GM12878 (cell line): Measurements from ENCODE around the gene VASH2. TPM values are rescaled to one million over a fixed set of nuclear protein-coding genes. Genes with fewer than 3 reads are reported as not detected.

ENCODE experiments used
- ATAC-seq: fragments of 200-7000 bp; cut with Tn5 transposase; 3 replicates; pipeline ENCODE4 v1.9.1; 2020; ENCODE audit warnings: mild to moderate bottlenecking, moderate library complexity
- BruUV-seq: library from RNA; stranded (reverse); fragments of 400-500 nt; replicated peaks from 2 replicates; lab custom pipeline; 2021; lab: Mats Ljungman, UMichigan
- CTCF ChIA-PET: fragments of 300-600 bp; sonication (Branson Sonifier 250); formaldehyde crosslinking; extraction: SDS; loops from one replicate; lab custom pipeline; 2021; ENCODE audit warnings: inconsistent platforms; lab: Yijun Ruan, JAX
- POLR2A ChIA-PET: fragments of 350-600 bp; formaldehyde crosslinking; extraction: SDS; loops from one replicate; lab custom pipeline; 2021; ENCODE audit warnings: inconsistent platforms; lab: Charles Lee
- RAD21 ChIA-PET: fragments of 300-600 bp; sonication (Branson Sonifier 250); formaldehyde crosslinking; loops from one replicate; lab custom pipeline; 2023; ENCODE audit warnings: antibody characterized with exemption; ENCODE audit not compliant: unreplicated experiment; lab: Charles Lee
- SMC1A ChIA-PET: fragments of 300-600 bp; sonication (Branson Sonifier 250); formaldehyde crosslinking; loops from one replicate; lab custom pipeline; 2023; ENCODE audit not compliant: unreplicated experiment, uncharacterized antibody; lab: Charles Lee
- DNase-seq: peaks from one replicate; pipeline ENCODE4 v3.0.0-alpha.2; 2011; ENCODE audit warnings: low read depth, low spot score
- FAIRE-seq: peaks from 3 replicates; lab custom pipeline; 2011; peaks lifted over from hg19 to GRCh38; lab: Jason Lieb, UNC
- H2AFZ ChIP-seq: 2 replicates; pipeline ENCODE4 v1.6.0; 2011; ENCODE audit warnings: low read depth, low read length, control low read depth; ENCODE audit not compliant: control insufficient read depth
- H3K27ac ChIP-seq: 2 replicates; pipeline ENCODE4 v1.5.1; 2011; ENCODE audit warnings: control low read depth; ENCODE audit not compliant: control insufficient read depth, insufficient read depth
- H3K27me3 ChIP-seq, 2 experiments: replicated peaks in 1 of 2; 2 replicates each; pipeline versions ENCODE4 v1.6.0 to v1.6.1; 2011; ENCODE audit warnings: low read length in 1 of 2; ENCODE audit not compliant: control insufficient read depth in 2 of 2, insufficient read depth in 2 of 2
- H3K36me3 ChIP-seq, 2 experiments: 2 replicates each; pipeline ENCODE4 v1.5.1; 2011; ENCODE audit warnings: low read length in 1 of 2; ENCODE audit not compliant: control insufficient read depth in 2 of 2, insufficient read depth in 2 of 2
- H3K4me1 ChIP-seq: 2 replicates; pipeline ENCODE4 v1.6.1; 2011; ENCODE audit warnings: mild to moderate bottlenecking, low read length, moderate library complexity, mixed read lengths; ENCODE audit not compliant: control insufficient read depth, insufficient read depth
- H3K4me2 ChIP-seq: 2 replicates; pipeline ENCODE4 v1.6.0; 2011; ENCODE audit warnings: control low read depth; ENCODE audit not compliant: control insufficient read depth, insufficient read depth
- H3K4me3 ChIP-seq: fragments of 200-600 bp; sonication (generic); 2 replicates; pipeline ENCODE4 v1.5.1; 2016
- H3K79me2 ChIP-seq: 2 replicates; pipeline ENCODE4 v1.6.0; 2011; ENCODE audit warnings: low read length; ENCODE audit not compliant: control insufficient read depth, insufficient read depth
- H3K9ac ChIP-seq: 2 replicates; pipeline ENCODE4 v1.8.0; 2011; ENCODE audit warnings: low read length, control low read depth, mixed read lengths; ENCODE audit not compliant: control insufficient read depth, insufficient read depth
- H3K9me3 ChIP-seq: replicated peaks from 3 replicates; pipeline ENCODE4 v1.5.1; 2011; ENCODE audit warnings: mild to moderate bottlenecking, low read length; ENCODE audit not compliant: control insufficient read depth, insufficient read depth
- H4K20me1 ChIP-seq: 2 replicates; pipeline ENCODE4 v1.6.0; 2011; ENCODE audit not compliant: control insufficient read depth, insufficient read depth
- ATF7 ChIP-seq: fragments of 450-650 bp; IDR thresholded peaks from 2 replicates; pipeline ENCODE4 v1.6.1; 2016; ENCODE audit warnings: low read depth, mild to moderate bottlenecking
- BACH1 ChIP-seq: fragments of 450-650 bp; IDR thresholded peaks from 2 replicates; pipeline ENCODE4 v1.6.1; 2017; ENCODE audit warnings: mild to moderate bottlenecking, borderline replicate concordance
- CBX3 ChIP-seq: fragments of 200-600 bp; sonication (generic); IDR thresholded peaks from 2 replicates; pipeline ENCODE4 v1.6.1; 2016; ENCODE audit warnings: low read depth, borderline replicate concordance
- CBX5 ChIP-seq: sonication (generic); IDR thresholded peaks from 2 replicates; pipeline ENCODE4 v1.6.1; 2016; ENCODE audit warnings: low read depth, moderate library complexity, mild to moderate bottlenecking, inconsistent platforms
- E2F4 ChIP-seq: IDR thresholded peaks from 2 replicates; pipeline ENCODE4 v1.6.1; 2012; ENCODE audit warnings: low read depth, low read length, improper control_type of control experiment
- FOS ChIP-seq: IDR thresholded peaks from 3 replicates; pipeline ENCODE4 v1.6.1; 2011; ENCODE audit warnings: borderline replicate concordance; ENCODE audit not compliant: insufficient read length; ENCODE audit errors: extremely low read depth
- HCFC1 ChIP-seq: fragments of 150-350 bp; IDR thresholded peaks from 2 replicates; pipeline ENCODE4 v1.6.1; 2014; ENCODE audit warnings: low read length
- IKZF1 ChIP-seq: fragments of 450-650 bp; conservative IDR thresholded peaks from 2 replicates; pipeline ENCODE4 v1.6.1; 2017; ENCODE audit warnings: antibody characterized with exemption, mild to moderate bottlenecking
- KAT2A ChIP-seq: conservative IDR thresholded peaks from 2 replicates; pipeline ENCODE4 v1.6.1; 2011; ENCODE audit warnings: low read depth, low read length; ENCODE audit not compliant: control insufficient read depth
- MTA3 ChIP-seq: IDR thresholded peaks from 2 replicates; pipeline ENCODE4 v1.6.1; 2012; ENCODE audit warnings: low read length, inconsistent platforms, borderline replicate concordance
- NBN ChIP-seq: fragments of 450-650 bp; IDR thresholded peaks from 2 replicates; pipeline ENCODE4 v1.6.1; 2016
- NR2C1 ChIP-seq: fragments of 450-650 bp; IDR thresholded peaks from 2 replicates; pipeline ENCODE4 v1.6.1; 2017; ENCODE audit warnings: antibody characterized with exemption, mild to moderate bottlenecking, moderate library complexity
- NR2F1 ChIP-seq: fragments of 450-650 bp; conservative IDR thresholded peaks from 2 replicates; pipeline ENCODE4 v1.6.1; 2017; ENCODE audit warnings: mild to moderate bottlenecking
- POLR2AphosphoS2 ChIP-seq: IDR thresholded peaks from 2 replicates; pipeline ENCODE4 v1.6.1; 2011; ENCODE audit warnings: low read depth, mild to moderate bottlenecking, low read length, improper control_type of control experiment, moderate library complexity
- SMC3 ChIP-seq: IDR thresholded peaks from 2 replicates; pipeline ENCODE4 v1.6.1; 2011; ENCODE audit warnings: low read length, improper control_type of control experiment, borderline replicate concordance
- SRF ChIP-seq, 2 experiments: IDR thresholded peaks; 2 replicates each; pipeline ENCODE4 v1.6.1; 2011; ENCODE audit warnings: low read depth in 2 of 2, low read length in 2 of 2, mild to moderate bottlenecking in 1 of 2, moderate library complexity in 1 of 2
- SUPT20H ChIP-seq: IDR thresholded peaks from 2 replicates; pipeline ENCODE4 v1.6.1; 2011; ENCODE audit warnings: low read depth, mild to moderate bottlenecking, low read length, moderate library complexity, borderline replicate concordance; ENCODE audit not compliant: control insufficient read depth
- TCF3 ChIP-seq: IDR thresholded peaks from 2 replicates; pipeline ENCODE4 v1.6.1; 2012; ENCODE audit warnings: low read depth, mild to moderate bottlenecking, low read length, borderline replicate concordance; ENCODE audit not compliant: insufficient read depth
- USF2 ChIP-seq: IDR thresholded peaks from 2 replicates; pipeline ENCODE4 v1.6.1; 2011; ENCODE audit warnings: low read depth, low read length, improper control_type of control experiment, borderline replicate concordance
- YY1 ChIP-seq: IDR thresholded peaks from 2 replicates; pipeline ENCODE4 v1.6.1; 2011; ENCODE audit warnings: low read depth, mild to moderate bottlenecking, low read length
- ZBED1 ChIP-seq: IDR thresholded peaks from 2 replicates; pipeline ENCODE4 v1.6.1; 2016; ENCODE audit warnings: borderline replicate concordance
- ZNF622 ChIP-seq: fragments of 450-650 bp; IDR thresholded peaks from 2 replicates; pipeline ENCODE4 v1.6.1; 2017; ENCODE audit warnings: mild to moderate bottlenecking, inconsistent platforms
- ZZZ3 ChIP-seq: IDR thresholded peaks from 2 replicates; pipeline ENCODE4 v1.6.1; 2011; ENCODE audit warnings: low read depth; ENCODE audit not compliant: control insufficient read depth, insufficient read length
- WGBS: methylation state at CpG from one replicate; pipeline ENCODE4 v1.1.6; 2016; ENCODE audit warnings: low lambda C conversion rate; ENCODE audit not compliant: insufficient replicate concordance, insufficient coverage; ENCODE audit errors: missing lambda C conversion rate; 5-methylcytosine and 5-hydroxymethylcytosine counted together
- in situ Hi-C: fragments of 300-500 bp; cut with MboI; formaldehyde crosslinking; loops from 9 replicates; pipeline ENCODE4 v1.14.3; 2018; ENCODE audit warnings: mixed read lengths
- intact Hi-C: fragments of 100-400 bp; cut with micrococcal nuclease; formaldehyde crosslinking; loops from one replicate; pipeline ENCODE4 v1.14.2; 2022; ENCODE audit not compliant: unreplicated experiment
- polyA plus RNA-seq, 11 experiments: library from polyadenylated mRNA; depleted of rRNA in 4 of 11; unstranded in 6 of 11; stranded (reverse) in 5 of 11; fragments of >200 nt; fragmentation: Nextera tagmentation in 4 of 11; fragmentation: Illumina TruSeq in 1 of 11; extraction: Ambion mirVana in 4 of 11; extraction: Trizol in 1 of 11; gene quantifications; 1 replicate in 1 of 11; 2 replicates in 10 of 11; pipeline versions ENCODE4 v1.2.1 to v1.2.3, GENCODE V29; 2011 to 2016; ENCODE audit warnings: inconsistent platforms in 2 of 11, missing spikeins in 2 of 11, low read depth in 1 of 11
- total RNA-seq, 4 experiments: library from RNA; depleted of rRNA in 3 of 4; stranded (reverse); fragments of >200 nt in 3 of 4; fragmentation: Illumina TruSeq in 1 of 4; extraction: Trizol in 1 of 4; gene quantifications; 2 replicates each; pipeline versions ENCODE4 v1.2.1 to v1.2.3, GENCODE V29; 2013 to 2021

Gene VASH2
- total and polyA plus RNA-seq, 10 of the 15 experiments (the other 5 are each of a cell fraction or from before 2014, with no cell fraction given): 5.4 to 29.7 (median 21.7) TPM

- no peak for TF ChIP-seq FOS
- no peak for TF ChIP-seq IKZF1
- TF ChIP-seq TCF3: no peak
- no peak for TF ChIP-seq ZNF622
- TF ChIP-seq CBX5: no peak
- no peak for TF ChIP-seq POLR2AphosphoS2
- no peak for TF ChIP-seq BACH1
- TF ChIP-seq YY1: no peak
- TF ChIP-seq ZZZ3: no peak
- TF ChIP-seq E2F4: no peak
- no peak for TF ChIP-seq NBN
- TF ChIP-seq SUPT20H: no peak
- TF ChIP-seq KAT2A: no peak
These were observed 12.2 kb downstream of the VASH2 start (continued) for GRCh38 chr1:212962509-212962908.

- Histone ChIP-seq H3K4me2 (no peak overlapping the region), H3K27me3 (no peaks in the 10 kb centered on the region), H3K36me3 (peaks cover 21 to 33% of the 10 kb centered on the region in 2 experiments), H3K9me3 (no peaks in the 10 kb centered on the region), H3K4me3 (no peak overlapping the region), H3K79me2 (peaks cover 15% of the 10 kb centered on the region), H3K9ac (no peak overlapping the region), H2AFZ (no peak overlapping the region), H3K27ac (no peak overlapping the region), H4K20me1 (no peaks in the 10 kb centered on the region), H3K4me1 (peaks cover 56% of the 10 kb centered on the region)
- BruUV-seq: no TSS peak
- FAIRE-seq: no peak
- ChIA-PET SMC1A (interaction anchor here (0.7 to 5.0 kb wide), 4 partner anchors 12 to 296 kb away, joined by 3 to 39 read pairs (median 4); no protein-coding TSS in a partner anchor), POLR2A (interaction anchor here (2.3 to 6.9 kb wide), 2 partner anchors 10 to 14 kb away, joined by 16 to 38 read pairs; no protein-coding TSS in a partner anchor), CTCF (interaction anchor here (0.8 to 6.2 kb wide), 4 partner anchors 9 to 149 kb away, joined by 3 to 61 read pairs (median 10); no protein-coding TSS in a partner anchor), RAD21 (interaction anchor here (0.5 to 7.5 kb wide), 3 partner anchors 15 to 111 kb away, joined by 3 to 73 read pairs (median 5); no protein-coding TSS in a partner anchor)
- in situ Hi-C loops (no loop called here), intact Hi-C loops (no loop called here)
- no peak for DNase-seq
- no peak for ATAC-seq
- TF ChIP-seq MTA3 (no peak), CBX3 (no peak), USF2 (no peak), ATF7 (no peak), CBX5 (no peak), HCFC1 (no peak), SMC3 (no peak), NR2F1 (no peak), POLR2AphosphoS2 (no peak), ZBED1 (no peak), SRF (IDR thresholded peaks at IDR 0.05; ENCODE audit: low read depth in 2 of 2, low read length in 2 of 2) (no peak), NR2C1 (no peak)
- WGBS: 87% methylated on average over 6 of the region's 6 CpGs
These were observed 13.8 kb downstream of the VASH2 start for GRCh38 chr1:212964102-212964501.
